ENCODE measurements around the gene RBFOX1.

The RBFOX1 gene

DNA sequence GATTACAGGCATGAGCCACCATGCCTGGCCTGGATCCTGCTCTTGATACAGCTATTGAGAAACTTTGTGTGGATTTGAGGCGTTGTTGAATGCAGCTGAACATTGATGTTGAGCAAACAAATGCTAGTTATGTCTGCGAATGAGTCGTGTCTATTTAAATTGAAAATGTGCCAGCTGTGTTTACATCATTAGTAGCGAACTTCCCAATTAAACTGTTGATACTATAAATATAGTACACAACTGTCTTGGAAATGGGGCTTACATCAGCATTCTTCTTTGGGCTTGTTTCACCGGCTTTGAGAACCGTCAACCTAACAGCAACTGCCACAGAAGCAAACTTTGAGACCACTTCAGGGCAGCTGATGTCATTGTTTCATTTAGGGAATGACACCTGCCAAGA, 251.9 kb downstream of the RBFOX1 start:
- in situ Hi-C loops (cut with HindIII; ENCODE audit: low sequenced_read_pairs) = no loop called here

DNA sequence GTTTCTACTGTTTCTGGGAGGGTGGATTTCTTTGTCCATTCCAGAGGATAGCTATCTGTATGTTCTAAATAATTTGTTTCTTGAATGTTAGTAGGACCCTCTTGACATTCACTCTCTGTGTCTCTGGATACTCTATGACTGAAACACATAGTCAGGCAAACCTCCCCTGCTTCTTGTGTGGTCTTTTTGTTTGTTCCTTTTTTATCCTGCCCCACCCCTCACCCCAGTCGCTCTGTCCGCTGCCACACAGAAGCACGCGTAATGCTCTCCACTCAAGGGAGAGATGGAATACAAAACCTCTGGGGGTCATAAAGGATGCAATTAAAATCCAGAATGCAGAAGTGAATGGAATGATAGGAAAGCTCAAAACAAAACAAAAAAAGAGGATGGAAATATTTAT, 253.1 kb downstream of the RBFOX1 start:
- in situ Hi-C loops (cut with HindIII; ENCODE audit: low sequenced_read_pairs) = no loop called here

DNA sequence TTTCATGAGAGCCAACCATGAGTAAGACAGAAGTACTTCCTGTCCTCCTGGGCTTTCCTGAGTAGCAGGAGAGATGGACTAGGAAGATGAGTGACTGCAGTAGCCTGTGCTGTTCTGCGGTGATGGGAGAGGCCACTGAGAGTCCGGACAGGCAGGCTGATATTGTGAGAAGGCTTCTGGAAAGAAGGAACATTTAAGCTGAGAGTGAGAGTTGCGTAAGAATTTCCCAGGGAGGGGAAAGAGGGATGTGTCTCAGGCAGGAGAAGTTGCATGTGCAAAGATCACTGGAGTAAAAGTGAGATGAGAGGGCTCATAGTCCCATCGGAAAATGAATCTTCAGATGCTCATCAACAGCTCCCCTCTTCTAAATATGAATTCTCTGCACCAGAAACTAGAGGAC, 258.3 kb downstream of the RBFOX1 start:
- in situ Hi-C loops (cut with HindIII; ENCODE audit: low sequenced_read_pairs) = no loop called here

DNA sequence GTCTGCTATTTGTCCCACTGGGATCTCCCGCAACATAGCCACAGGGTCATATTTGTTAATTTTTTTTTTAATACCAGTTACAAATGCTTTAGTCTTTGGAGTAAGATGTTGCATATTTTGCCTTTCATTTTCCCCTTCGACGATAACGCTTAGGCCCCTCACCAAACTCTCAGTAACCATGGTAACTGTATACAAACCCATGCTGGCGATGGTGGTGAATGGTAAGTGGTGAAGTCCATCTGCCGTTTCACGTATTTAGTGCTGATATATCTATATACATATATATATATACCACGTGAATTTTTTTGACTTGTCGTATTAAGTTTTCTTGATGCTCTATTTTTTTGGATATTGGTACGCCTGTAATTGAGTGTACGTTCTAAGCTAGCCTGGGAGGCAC, 263.7 kb downstream of the RBFOX1 start:
- in situ Hi-C loops (cut with HindIII; ENCODE audit: low sequenced_read_pairs) = no loop called here

DNA sequence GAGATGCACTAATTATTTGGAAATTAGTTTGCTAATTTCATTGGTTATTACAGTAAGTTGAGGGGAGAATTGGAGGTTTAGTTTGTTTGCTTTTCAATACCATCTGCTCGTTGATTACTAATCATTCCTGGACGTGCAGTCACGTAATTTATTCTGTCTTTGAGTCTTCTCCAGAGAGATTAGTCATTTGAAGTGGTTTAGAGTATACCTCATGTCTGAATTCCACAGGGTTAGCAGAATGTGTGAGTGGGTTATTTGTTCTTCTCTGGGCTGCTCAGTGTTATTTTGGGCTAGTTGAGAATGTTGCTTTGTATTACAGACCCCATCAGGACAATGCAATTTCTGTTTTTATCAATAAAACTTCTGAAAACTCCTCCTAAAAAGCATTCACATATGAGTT, 265.0 kb downstream of the RBFOX1 start:
- in situ Hi-C loops (cut with HindIII; ENCODE audit: low sequenced_read_pairs) = no loop called here

DNA sequence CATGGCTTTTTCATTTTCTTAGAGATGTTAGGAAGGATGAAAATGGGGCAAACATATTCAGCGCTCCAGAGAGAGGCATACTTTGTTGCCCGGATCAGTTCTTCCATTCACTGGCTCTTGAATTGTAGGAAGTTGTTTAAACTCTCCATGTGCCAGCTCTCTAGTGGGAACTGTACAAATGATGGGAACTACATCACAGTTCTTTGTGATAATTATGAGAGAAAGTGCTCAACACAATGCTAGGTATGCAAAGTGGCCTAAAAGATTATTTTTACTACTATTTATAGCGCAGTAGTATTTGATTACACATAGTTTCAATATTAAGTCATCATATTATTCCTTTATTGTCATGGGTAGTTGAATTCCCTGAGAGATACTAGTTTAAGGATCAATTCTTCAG, 268.5 kb downstream of the RBFOX1 start:
- in situ Hi-C loops (cut with HindIII; ENCODE audit: low sequenced_read_pairs) = no loop called here

DNA sequence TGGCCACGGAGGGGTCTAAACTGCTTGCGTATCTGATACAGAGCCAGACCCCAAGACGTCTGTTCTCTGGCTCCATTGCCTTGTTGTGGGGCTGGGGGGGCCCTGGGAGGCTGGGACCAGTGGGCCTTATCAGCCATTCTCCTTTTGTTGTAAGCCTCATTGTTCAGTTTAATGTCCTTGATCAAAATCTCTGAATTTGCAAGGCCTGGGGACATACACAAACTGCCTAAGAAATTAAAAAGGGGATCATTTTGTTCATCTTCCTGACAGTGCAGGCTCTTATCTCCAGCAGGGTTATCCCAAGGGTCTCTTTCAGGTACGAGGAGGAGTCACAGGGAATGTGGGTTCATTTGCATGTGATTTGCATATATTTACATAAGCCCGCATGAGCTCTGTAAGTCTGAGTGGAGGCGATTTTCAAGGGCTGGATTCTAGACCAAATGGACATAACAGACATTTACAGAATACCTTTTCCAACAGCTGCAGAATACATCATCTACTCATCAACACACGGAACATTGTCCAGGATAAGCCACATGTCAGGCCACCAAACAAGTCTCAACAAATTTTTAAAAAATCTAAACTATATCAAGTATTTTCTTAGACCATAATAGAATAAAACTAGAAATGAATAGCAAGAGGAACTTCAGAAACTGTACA, 269.8 kb downstream of the RBFOX1 start:
- in situ Hi-C loops (cut with HindIII; ENCODE audit: low sequenced_read_pairs) = no loop called here

DNA sequence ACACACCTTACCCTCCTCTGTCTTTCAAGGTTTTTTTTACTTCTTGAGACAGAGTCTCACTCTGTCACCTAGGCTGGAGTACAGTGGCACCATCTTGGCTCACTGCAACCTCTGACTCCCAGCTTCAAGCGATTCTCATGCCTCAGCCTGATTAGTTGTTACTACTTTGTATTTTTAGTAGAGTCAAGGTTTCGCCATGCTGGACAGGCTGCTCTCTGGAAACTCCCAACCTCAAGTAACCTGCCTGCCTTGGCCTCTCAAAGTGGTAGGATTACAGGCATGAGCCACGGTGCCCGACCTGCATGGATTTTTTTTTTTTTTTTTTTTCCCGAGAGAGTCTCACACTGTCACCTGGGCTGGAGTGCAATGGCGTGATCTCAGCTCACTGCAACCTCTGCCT, 273.2 kb downstream of the RBFOX1 start:
- in situ Hi-C loops (cut with HindIII; ENCODE audit: low sequenced_read_pairs) = no loop called here

DNA sequence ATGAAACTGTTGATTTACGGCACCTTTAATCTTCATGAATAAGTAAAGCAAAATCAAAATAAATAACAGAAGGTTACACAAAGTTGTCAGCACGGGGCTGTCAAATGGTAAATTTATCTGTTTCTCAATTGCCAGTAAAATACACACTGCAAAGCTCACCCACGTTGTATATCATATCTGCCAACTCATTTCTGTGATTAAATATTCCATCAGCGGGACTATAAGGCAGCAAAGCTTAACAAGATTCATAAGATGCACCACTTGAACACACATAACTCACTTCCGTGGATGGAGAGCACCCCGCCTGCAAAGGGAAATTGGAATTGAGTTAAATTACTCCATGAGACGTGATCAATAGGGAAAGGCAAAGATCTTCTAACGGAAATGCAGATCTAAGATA, 280.0 kb downstream of the RBFOX1 start:
- in situ Hi-C loops (cut with HindIII; ENCODE audit: low sequenced_read_pairs) = no loop called here

DNA sequence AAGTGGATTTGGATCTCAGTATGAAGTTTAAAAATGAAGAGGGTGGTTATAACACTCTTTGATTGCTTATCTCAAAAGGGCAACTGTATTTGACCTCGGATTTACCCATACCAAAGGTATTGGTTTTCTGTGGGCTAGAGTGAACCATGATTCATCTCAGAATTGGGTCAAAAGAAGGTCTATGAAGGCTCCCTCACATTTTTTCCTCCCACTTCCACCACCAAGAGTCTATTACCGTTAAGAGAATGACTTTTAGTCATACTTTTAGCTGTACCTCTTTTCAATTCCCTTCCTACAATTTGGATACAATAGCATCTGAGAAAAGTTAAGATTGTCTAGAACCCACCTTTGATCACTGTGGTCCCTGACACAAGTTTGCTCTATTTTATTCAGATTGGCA, 280.9 kb downstream of the RBFOX1 start:
- in situ Hi-C loops (cut with HindIII; ENCODE audit: low sequenced_read_pairs) = no loop called here

DNA sequence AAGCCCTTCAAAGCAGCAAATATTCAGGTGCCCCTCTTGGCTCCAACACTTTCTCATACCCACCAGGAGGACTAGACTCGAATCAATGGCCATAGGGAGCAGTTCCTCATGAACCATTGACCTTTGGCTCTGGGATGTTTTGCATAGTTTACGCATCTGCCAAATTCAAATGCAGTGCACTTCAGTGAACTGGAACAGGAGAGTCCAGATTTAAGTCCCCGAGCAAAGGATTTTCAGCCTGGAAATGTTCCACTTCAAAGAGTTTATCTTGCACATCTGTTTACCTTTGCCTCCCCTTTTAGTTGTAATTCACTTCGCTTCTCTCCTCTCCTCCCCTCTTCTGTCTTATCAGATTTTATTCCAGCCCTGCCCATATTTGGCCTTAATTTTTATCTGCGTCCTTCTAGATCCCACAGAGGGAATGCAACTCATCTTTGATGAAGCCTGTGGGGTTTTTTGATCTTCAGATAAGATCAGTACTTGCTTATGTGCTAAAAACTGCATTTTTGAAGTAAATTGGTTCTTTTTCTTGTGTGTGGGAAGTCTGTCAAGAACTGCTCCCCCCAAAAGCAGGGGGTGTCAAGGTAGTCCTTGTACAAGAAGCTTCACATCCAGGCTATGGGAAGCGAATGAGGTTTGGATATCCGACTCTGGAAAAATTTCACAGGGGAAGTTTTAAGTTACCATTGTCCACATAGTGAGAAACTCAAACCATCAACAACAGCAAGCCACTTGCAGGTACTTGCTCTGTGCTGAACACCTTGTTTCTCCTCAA, 281.6 kb downstream of the RBFOX1 start:
- in situ Hi-C loops (cut with HindIII; ENCODE audit: low sequenced_read_pairs) = no loop called here

DNA sequence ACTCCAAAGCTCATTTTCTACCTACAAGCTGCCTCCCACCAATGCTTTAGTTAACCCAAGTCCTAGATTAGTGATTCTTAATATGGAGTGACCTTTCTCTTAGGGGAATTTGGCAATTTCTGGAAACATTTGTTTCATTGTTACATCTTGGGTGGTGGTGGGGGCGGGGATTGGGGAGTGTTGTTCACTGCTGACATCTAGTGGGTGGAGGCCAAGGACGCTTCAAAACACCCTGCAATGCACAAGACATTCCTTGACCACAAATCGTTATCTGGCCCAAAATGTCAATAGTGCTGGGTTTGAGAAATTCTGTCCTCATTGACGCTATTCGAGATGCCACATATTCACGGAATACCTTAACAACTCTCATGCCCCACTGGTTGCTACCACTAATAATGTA, 282.9 kb downstream of the RBFOX1 start:
- in situ Hi-C loops (cut with HindIII; ENCODE audit: low sequenced_read_pairs) = no loop called here

DNA sequence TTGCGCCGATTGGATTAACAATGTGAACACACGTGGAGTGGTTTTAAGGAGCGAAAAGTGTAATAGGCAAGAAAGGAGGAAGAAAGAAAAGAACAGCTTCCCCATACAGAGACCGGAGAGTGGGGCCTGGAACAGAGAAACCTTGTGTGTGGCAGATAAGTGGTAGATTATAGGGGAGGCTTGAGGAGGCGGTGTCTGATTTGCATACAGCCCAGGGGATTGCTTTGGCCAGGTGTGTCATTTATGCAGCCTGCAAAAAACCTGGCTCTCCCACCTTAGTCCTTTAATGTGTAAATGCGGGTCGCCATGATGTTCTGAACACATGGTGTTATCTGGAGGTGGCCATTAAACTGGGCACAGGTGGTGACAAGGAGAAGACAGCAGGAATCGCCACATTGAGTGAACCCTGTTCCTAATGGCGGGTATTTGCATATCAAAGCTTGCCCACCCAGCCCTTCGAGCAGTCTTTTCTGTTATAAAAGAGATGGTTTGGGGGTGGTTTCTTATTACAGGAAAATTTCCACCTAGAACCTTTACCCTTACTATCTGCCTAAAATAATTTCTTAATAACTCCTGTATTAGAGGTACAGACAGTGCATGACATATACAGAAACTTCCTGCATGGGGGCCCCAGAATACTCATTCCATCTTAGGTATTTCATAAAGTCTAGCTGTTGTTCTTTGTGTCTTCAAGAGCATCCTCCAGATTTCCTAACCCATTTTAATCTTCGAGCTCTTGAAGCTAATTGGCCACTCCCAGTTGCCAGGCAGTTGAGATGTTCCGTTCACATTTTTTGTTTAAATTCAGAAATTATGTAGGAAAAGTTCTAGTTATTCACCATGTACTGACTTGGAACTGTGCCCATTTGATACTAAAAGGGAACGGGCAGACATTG, 292.5 kb downstream of the RBFOX1 start:
- in situ Hi-C loops (cut with HindIII; ENCODE audit: low sequenced_read_pairs) = no loop called here

DNA sequence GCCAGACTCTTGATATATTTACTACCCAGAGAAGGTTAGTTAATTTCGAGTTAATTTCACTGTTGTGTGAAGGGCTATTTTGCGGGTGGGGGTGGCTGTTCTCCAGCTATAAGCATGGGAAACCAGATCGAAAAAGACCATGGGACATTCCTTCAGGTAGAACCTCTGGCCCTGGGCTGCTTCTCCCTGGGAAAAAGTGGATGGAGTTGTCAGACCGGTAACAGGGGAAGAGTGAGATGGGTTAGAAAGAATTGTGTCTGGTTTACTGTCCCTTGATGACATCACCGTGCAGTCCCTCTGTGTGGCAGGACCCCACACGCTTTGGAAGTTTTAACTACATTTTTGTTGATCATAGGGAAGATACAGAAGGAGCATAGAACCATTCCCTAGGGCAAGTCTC, 296.3 kb downstream of the RBFOX1 start:
- in situ Hi-C loops (cut with HindIII; ENCODE audit: low sequenced_read_pairs) = no loop called here

DNA sequence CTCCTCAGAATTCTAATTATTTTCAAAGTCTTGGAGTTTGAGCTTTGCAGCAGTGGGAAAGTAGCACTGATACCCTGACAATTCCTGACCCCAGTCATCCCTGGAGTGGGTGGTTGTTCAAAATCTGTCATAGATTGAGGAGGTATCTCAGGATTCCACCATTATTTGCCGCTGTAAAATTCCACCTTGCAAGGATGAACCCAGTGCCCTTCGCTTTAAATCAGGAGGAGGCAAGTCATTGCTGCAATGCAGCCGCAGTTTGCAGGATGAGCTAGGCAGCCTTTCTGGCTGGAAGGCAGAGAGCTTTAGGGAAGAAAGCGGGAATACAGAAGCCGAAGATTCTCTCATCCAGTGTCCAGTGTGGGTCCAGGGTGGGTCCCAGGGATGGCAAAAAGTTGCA, 296.9 kb downstream of the RBFOX1 start:
- in situ Hi-C loops (cut with HindIII; ENCODE audit: low sequenced_read_pairs) = no loop called here

DNA sequence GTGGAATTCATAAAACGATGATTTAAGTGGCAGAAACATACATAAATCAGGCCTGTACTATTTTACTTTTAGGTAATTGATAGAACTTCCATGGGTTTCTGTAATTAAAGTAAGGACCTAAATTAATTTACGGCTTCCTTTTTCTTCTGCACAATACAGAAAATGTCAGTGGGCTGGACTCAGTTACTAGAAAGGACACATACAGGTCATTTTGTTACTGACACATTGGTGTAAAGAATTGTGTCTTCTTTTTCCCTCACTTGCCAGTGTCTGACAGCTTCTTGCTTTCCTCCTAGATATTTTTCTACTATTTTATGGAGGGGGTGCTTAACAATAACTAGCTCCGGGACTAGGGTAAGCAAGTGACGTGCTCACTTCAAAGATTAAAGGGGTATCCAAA, 304.8 kb downstream of the RBFOX1 start:
- in situ Hi-C loops (cut with HindIII; ENCODE audit: low sequenced_read_pairs) = no loop called here

DNA sequence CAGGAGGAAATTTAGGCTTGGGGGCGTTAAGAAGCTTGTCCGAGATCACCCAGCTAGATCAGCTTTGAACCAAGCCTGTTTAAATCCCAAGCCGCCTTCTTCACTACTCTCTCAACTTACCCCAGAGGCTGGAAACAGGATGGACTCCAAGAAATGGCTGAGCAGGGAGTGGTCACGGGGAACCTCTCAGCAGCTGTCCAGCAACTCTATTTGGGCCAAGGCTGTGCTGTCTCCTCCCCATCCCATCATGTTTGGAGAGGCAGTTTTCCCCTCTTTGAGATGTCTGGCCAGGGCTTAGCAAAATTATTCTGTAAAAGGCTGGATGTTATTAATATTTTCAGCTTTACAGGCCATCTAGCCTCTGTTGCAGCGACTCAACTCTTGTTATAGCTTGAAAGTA, 305.7 kb downstream of the RBFOX1 start:
- in situ Hi-C loops (cut with HindIII; ENCODE audit: low sequenced_read_pairs) = no loop called here

DNA sequence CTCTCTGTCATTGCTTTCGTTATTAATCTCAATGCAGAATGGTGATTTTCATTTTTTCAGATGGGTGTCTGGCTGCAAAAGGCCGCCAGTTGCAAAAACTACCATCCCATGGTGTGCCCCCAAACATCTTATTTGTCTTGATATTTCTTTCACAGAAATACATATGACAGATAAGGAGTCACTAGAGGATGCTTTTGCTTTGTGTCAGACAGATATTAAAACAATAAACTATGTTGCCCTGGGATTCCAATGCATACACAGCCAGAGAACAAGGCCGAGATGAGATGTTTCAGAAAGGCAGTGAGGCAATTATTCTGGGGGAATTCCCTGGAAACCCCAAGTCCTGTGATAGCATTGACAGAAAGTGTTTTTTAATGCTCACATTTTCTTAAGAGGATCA, 307.7 kb downstream of the RBFOX1 start:
- in situ Hi-C loops (cut with HindIII; ENCODE audit: low sequenced_read_pairs) = no loop called here

DNA sequence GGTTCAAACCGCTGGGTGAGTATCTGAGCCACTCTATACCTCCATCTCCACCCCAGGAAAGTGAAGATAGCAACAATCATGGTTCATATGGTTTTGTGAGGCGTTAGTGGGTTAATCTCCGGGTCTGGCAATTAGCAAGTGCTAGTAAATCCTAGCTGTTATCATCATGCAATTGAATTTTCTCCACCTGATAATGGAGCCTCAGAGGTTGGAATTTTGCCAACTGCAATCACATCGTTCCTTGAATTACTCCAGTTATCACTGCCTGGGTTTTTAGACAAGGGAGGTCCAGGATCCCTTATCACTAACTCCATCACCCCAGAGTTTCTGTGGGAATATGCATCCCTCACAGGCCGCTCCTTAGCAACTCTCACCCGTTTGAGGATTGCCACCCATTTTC, 311.5 kb downstream of the RBFOX1 start:
- in situ Hi-C loops (cut with HindIII; ENCODE audit: low sequenced_read_pairs) = no loop called here

DNA sequence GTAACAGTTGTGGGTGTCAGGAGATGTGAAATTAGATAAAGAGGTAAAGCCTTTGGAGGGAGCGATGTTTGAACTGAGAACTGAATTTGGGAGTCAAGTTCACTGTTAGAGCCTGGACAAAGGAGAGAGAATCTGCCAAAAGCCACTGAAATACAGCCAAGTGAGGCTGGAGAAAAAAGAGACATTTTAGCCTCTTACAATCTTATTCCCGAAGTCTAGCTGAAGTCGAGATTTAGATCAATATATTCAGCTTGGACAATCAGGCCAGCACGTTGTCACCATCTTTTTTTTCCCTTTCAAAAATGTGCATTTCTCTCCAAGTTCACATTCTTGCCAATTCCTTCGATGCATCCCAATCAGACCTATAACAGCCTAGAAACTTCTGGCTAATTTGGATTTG, 312.2 kb downstream of the RBFOX1 start:
- in situ Hi-C loops (cut with HindIII; ENCODE audit: low sequenced_read_pairs) = no loop called here

DNA sequence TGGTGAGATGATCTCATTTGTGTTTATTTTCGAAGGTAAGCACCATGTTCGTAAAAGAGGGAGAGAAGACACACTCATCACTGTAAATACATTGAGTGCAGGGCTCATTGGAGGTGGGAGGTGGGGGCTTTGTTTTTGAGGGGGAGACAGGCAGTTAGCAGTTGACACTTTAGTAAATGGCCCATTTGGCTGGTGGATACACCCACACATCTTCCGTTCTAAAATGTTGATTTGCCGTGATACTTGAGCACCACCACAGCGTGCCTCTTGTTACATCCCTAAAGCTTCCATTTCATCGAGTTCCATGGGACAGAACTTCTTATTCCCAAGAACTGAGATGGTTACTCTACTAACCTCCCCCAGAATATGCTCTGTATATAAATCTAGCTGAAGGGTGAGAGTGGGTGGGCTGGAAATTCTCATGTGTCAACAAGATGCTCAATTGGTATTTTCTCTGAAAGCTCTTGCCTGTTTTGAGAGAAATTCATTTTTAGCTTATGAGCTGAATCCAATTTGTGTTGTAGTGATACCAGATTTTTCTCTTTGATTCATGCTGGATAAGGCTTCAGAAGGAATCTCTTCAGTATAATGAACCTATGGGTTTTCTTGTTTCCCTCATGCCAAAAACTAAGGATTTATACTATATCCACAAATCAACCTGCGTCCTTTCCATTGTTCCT, 314.3 kb downstream of the RBFOX1 start:
- in situ Hi-C loops (cut with HindIII; ENCODE audit: low sequenced_read_pairs) = no loop called here
